GM12878 (cell line): ENCODE measurements around the gene CATSPERZ. TPM values are rescaled to one million over a fixed set of nuclear protein-coding genes. Genes with fewer than 3 reads are reported as not detected.

Experiments used
- BCL11A ChIP-seq: IDR thresholded peaks from 2 replicates; pipeline ENCODE4 v1.6.1; 2011; ENCODE audit warnings: low read depth, low read length
- IKZF2 ChIP-seq, 2 experiments: fragments of 450-650 bp; IDR thresholded peaks; 2 replicates each; pipeline ENCODE4 v1.6.1; 2017; ENCODE audit warnings: mild to moderate bottlenecking in 2 of 2, moderate library complexity in 2 of 2
- RUNX3 ChIP-seq: IDR thresholded peaks from 2 replicates; pipeline ENCODE4 v1.6.1; 2012; ENCODE audit warnings: low read length, inconsistent platforms
- TARDBP ChIP-seq: IDR thresholded peaks from 2 replicates; pipeline ENCODE4 v1.6.1; 2016; ENCODE audit warnings: borderline replicate concordance
- polyA plus RNA-seq, 11 experiments: library from polyadenylated mRNA; depleted of rRNA in 4 of 11; unstranded in 6 of 11; stranded (reverse) in 5 of 11; fragments of >200 nt; fragmentation: Nextera tagmentation in 4 of 11; fragmentation: Illumina TruSeq in 1 of 11; extraction: Ambion mirVana in 4 of 11; extraction: Trizol in 1 of 11; gene quantifications; 1 replicate in 1 of 11; 2 replicates in 10 of 11; pipeline versions ENCODE4 v1.2.1 to v1.2.3, GENCODE V29; 2011 to 2016; ENCODE audit warnings: inconsistent platforms in 2 of 11, missing spikeins in 2 of 11, low read depth in 1 of 11
- total RNA-seq, 4 experiments: library from RNA; depleted of rRNA in 3 of 4; stranded (reverse); fragments of >200 nt in 3 of 4; fragmentation: Illumina TruSeq in 1 of 4; extraction: Trizol in 1 of 4; gene quantifications; 2 replicates each; pipeline versions ENCODE4 v1.2.1 to v1.2.3, GENCODE V29; 2013 to 2021
- TF ChIP-seq, protein P1 (sequence below): IDR thresholded peaks from 2 replicates; pipeline ENCODE4 v1.6.1; 2011; ENCODE audit warnings: low read depth, mild to moderate bottlenecking, low read length, moderate library complexity, borderline replicate concordance; ENCODE audit errors: extremely low read depth
- TF ChIP-seq, protein P2 (sequence below): fragments of 450-650 bp; IDR thresholded peaks from 2 replicates; pipeline ENCODE4 v1.6.1; 2016; ENCODE audit warnings: mild to moderate bottlenecking, moderate library complexity, borderline replicate concordance
- TF ChIP-seq, protein P3 (sequence below), 3 experiments: IDR thresholded peaks in 2 of 3; conservative IDR thresholded peaks in 1 of 3; 2 replicates each; pipeline ENCODE4 v1.5.1; 2011; ENCODE audit warnings: low read depth in 3 of 3, low read length in 3 of 3, mild to moderate bottlenecking in 3 of 3, control low read depth in 2 of 3, moderate library complexity in 2 of 3, inconsistent platforms in 1 of 3, mixed read lengths in 1 of 3; ENCODE audit not compliant: control insufficient read depth in 2 of 3, insufficient read depth in 1 of 3; ENCODE audit errors: extremely low read depth in 1 of 3

CATSPERZ gene
- total and polyA plus RNA-seq, 10 of the 15 experiments (the other 5 are each of a cell fraction or from before 2014, with no cell fraction given) = 0.12 to 0.31 TPM; not detected in 8

GRCh38 chr11:64263947-64264317 lies 36.2 kb upstream of the CATSPERZ start (continued):
- TF ChIP-seq, protein P1, sequence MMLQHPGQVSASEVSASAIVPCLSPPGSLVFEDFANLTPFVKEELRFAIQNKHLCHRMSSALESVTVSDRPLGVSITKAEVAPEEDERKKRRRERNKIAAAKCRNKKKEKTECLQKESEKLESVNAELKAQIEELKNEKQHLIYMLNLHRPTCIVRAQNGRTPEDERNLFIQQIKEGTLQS = no peak
- TF ChIP-seq, protein P2, sequence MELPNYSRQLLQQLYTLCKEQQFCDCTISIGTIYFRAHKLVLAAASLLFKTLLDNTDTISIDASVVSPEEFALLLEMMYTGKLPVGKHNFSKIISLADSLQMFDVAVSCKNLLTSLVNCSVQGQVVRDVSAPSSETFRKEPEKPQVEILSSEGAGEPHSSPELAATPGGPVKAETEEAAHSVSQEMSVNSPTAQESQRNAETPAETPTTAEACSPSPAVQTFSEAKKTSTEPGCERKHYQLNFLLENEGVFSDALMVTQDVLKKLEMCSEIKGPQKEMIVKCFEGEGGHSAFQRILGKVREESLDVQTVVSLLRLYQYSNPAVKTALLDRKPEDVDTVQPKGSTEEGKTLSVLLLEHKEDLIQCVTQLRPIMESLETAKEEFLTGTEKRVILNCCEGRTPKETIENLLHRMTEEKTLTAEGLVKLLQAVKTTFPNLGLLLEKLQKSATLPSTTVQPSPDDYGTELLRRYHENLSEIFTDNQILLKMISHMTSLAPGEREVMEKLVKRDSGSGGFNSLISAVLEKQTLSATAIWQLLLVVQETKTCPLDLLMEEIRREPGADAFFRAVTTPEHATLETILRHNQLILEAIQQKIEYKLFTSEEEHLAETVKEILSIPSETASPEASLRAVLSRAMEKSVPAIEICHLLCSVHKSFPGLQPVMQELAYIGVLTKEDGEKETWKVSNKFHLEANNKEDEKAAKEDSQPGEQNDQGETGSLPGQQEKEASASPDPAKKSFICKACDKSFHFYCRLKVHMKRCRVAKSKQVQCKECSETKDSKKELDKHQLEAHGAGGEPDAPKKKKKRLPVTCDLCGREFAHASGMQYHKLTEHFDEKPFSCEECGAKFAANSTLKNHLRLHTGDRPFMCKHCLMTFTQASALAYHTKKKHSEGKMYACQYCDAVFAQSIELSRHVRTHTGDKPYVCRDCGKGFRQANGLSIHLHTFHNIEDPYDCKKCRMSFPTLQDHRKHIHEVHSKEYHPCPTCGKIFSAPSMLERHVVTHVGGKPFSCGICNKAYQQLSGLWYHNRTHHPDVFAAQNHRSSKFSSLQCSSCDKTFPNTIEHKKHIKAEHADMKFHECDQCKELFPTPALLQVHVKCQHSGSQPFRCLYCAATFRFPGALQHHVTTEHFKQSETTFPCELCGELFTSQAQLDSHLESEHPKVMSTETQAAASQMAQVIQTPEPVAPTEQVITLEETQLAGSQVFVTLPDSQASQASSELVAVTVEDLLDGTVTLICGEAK = no peak
- no peak for TF ChIP-seq IKZF2 (IDR thresholded peaks at IDR 0.05)
- no peak for TF ChIP-seq TARDBP
- TF ChIP-seq RUNX3 = no peak
- no peak for TF ChIP-seq BCL11A
- TF ChIP-seq, protein P3, sequence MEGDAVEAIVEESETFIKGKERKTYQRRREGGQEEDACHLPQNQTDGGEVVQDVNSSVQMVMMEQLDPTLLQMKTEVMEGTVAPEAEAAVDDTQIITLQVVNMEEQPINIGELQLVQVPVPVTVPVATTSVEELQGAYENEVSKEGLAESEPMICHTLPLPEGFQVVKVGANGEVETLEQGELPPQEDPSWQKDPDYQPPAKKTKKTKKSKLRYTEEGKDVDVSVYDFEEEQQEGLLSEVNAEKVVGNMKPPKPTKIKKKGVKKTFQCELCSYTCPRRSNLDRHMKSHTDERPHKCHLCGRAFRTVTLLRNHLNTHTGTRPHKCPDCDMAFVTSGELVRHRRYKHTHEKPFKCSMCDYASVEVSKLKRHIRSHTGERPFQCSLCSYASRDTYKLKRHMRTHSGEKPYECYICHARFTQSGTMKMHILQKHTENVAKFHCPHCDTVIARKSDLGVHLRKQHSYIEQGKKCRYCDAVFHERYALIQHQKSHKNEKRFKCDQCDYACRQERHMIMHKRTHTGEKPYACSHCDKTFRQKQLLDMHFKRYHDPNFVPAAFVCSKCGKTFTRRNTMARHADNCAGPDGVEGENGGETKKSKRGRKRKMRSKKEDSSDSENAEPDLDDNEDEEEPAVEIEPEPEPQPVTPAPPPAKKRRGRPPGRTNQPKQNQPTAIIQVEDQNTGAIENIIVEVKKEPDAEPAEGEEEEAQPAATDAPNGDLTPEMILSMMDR (IDR thresholded peaks at IDR 0.05 in 2 of 3, conservative IDR thresholded peaks at IDR 0.05 in 1 of 3; ENCODE audit: control insufficient read depth in 2 of 3, extremely low read depth in 1 of 3, insufficient read depth in 1 of 3, low read depth in 3 of 3, low read length in 3 of 3) = no peak
